HG03460 (cell line): ENCODE data around the gene UFD1.
A peak's percentile ranks its signal among the peaks of the same experiment; 100 is the strongest.

Source experiments
- ATAC-seq: cut with Tn5 transposase; IDR thresholded peaks from one replicate; pipeline ENCODE4 v1.9.1; 2021; ENCODE audit not compliant: unreplicated experiment

Gene UFD1

GRCh38 chr22:19430890-19431541, 48.0 kb downstream of the UFD1 start:
- ATAC-seq = no peak

GRCh38 chr22:19429950-19430889, 48.8 kb downstream of the UFD1 start:
- no peak for ATAC-seq

- ATAC-seq = no peak
Measured at GRCh38 chr22:19424186-19424500, 54.9 kb downstream of the UFD1 start.

GRCh38 chr22:19422440-19423301, 56.3 kb downstream of the UFD1 start:
- ATAC-seq = no peak

GRCh38 chr22:19420321-19420720, 58.7 kb downstream of the UFD1 start:
- no peak for ATAC-seq

- ATAC-seq = peak; percentile 62
Measured at GRCh38 chr22:19419464-19420178, 59.4 kb downstream of the UFD1 start.

GRCh38 chr22:19419086-19419463, 59.9 kb downstream of the UFD1 start:
- ATAC-seq = no peak

- ATAC-seq = no peak
Measured at GRCh38 chr22:19412923-19413322, 66.1 kb downstream of the UFD1 start.

GRCh38 chr22:19412478-19412877, 66.5 kb downstream of the UFD1 start:
- no peak for ATAC-seq

GRCh38 chr22:19411690-19412045, 67.3 kb downstream of the UFD1 start:
- no peak for ATAC-seq

GRCh38 chr22:19410941-19411689, 67.9 kb downstream of the UFD1 start:
- ATAC-seq = no peak

GRCh38 chr22:19407649-19408606, 71.1 kb downstream of the UFD1 start:
- ATAC-seq = no peak

GRCh38 chr22:19406846-19407245, 72.1 kb downstream of the UFD1 start:
- no peak for ATAC-seq

GRCh38 chr22:19406281-19406811, 72.6 kb downstream of the UFD1 start:
- no peak for ATAC-seq

- no peak for ATAC-seq
Measured at GRCh38 chr22:19405652-19406051, 73.3 kb downstream of the UFD1 start.

- ATAC-seq = no peak
Measured at GRCh38 chr22:19405133-19405532, 73.9 kb downstream of the UFD1 start.

GRCh38 chr22:19404676-19405075, 74.3 kb downstream of the UFD1 start:
- ATAC-seq = no peak

- ATAC-seq = no peak
Measured at GRCh38 chr22:19402642-19403191, 76.3 kb downstream of the UFD1 start.

GRCh38 chr22:19401483-19401882, 77.5 kb downstream of the UFD1 start:
- no peak for ATAC-seq
